SKM-1 treated with dmso at 0.1 percent for 144 hours (cell line): ENCODE measurements around the gene RBSN.
A peak's percentile ranks its signal among the peaks of the same experiment; 100 is the strongest.
"Not testable (repeated sequence)": the region's sequence is repeated elsewhere in the genome, so short reads cannot be mapped to it uniquely, and the experiment has no call there.

Source experiments
- DNase-seq: peaks from one replicate; lab custom pipeline; 2025; ENCODE audit not compliant: unreplicated experiment; lab: John Stamatoyannopoulos, UW

The RBSN gene

DNA sequence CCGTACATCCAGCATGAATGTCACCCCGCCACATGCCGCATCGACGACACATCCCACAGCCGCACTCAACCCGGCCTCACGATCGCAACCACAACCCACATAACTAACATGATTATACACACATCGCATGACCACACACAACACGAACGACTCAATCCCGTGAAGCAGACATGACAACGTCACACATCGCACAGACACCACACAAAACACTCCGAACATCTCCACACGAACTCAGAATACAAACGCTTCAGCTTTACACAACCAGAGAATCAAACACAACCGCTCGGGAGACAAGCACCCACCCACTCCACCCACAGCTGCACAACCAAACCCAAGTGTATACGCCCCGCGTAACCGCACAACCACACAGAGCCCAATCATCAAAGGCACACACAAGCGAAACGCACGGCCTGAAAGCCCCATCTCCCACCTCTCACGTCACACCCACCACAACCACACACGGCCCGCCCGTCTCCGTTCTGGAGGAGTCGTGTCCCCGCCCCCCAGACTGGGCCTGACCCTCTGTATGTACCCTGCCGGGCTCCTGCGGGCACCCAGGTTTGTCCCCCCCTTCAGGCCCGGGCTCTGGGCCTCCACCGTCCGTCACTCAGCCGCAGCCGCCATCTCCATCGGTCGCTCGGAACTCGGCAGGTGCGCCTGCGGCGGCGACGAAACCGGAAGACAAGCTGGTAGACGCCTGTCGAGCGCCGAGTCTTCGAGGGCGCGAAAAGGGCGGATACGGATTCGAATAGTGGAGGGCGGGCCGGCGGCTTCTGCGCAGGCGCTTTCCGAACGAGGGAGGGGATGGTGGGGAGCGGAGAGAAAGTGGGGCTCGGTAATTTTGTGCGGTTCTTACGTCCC, at the start of gene RBSN:
TSS of gene RBSN (minus strand) at position 646 of the 861 bp plus-strand sequence. CDS start 3,028 bp downstream, outside the sequence.
- peak; percentile 94 for DNase-seq

DNA sequence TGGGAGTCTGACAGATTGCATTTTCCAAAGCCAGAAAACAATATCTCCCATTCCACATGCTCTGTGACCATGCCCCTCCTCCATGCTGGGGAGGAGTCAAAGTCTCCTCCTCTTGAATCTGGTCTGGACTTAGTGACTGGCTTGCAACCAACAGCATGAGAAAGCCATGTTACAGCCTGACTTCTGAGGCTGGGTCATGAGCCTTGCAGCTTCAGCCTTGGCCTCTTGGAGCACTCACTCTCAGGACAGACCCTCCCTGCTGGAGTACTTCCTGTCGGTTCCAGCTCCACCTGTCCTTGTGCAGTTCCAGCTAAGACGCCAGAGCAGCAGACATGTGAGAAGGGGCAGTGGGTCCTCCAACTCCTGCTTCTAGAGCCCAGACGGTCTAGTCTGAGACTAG, 49.7 kb upstream of the RBSN start:
- DNase-seq, result no peak

DNA sequence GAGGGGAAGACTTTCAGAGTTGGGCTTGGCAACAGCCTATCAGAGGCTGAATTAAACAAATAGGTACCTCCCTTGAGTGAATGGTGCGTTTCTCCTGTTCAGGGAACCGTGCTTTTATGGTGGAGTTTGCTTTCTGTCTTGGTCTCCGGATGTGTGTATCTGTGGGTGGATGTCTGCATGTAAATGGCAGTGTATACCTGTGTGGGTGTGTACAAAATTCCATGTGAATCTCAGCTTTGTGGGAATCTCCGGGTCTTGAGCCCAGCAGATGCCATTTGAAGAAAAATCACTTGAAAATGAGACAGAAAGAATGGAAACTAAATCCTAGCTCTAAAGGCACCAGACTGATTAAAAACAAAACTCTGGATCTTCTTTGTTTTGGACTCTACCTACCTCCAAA, 37.9 kb upstream of the RBSN start:
- not testable (repeated sequence) for DNase-seq

GRCh38 chr3:15134968-15135367, 36.0 kb upstream of the RBSN start:
- DNase-seq, result not testable (repeated sequence)

DNA sequence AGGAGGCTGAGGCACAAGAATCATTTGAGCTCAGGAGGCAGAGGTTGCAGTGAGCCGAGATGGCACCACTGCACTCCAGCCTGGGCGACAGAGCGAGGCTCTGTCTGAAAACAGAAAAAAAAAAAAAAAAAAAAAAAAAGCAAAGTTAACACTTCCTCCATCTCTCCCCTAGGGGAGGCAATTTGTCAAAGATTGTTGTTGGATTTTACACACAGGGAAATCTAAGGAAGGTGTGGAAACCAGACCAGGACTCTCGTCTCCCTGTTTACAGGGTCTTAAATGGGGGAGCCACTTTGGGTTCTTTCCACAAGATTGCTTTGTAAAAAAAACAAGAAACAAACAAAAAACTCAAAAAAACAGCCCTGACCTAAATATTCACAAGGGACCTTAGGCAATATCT, 29.5 kb upstream of the RBSN start:
- not testable (repeated sequence) for DNase-seq

DNA sequence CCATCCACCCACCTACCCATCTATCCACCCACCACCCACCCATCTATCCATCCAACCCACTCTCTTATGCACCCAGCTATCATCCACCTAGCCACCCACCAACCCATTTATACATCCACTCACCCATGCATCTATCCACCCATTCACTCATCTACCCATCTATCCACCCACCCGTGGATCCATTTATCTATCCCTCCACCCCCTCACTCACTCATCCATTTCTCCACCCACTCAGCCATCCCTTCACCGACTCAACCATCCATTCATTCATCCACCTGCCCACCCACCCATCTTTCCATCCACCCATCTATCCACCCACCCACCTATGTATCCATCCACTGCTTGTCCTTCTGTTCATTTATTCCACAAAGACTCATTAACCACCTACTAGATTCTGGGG, 28.0 kb upstream of the RBSN start:
- DNase-seq, result not testable (repeated sequence)

- no peak for DNase-seq
Observed at GRCh38 chr3:15122398-15122797, 23.4 kb upstream of the RBSN start.

- no peak for DNase-seq
Observed at GRCh38 chr3:15121936-15122335, 23.0 kb upstream of the RBSN start.

GRCh38 chr3:15120986-15121385, 22.0 kb upstream of the RBSN start:
- no peak for DNase-seq

- DNase-seq, result no peak
Observed at GRCh38 chr3:15117011-15117410, 18.1 kb upstream of the RBSN start.

GRCh38 chr3:15116032-15116669, 17.2 kb upstream of the RBSN start:
- DNase-seq, result no peak

DNA sequence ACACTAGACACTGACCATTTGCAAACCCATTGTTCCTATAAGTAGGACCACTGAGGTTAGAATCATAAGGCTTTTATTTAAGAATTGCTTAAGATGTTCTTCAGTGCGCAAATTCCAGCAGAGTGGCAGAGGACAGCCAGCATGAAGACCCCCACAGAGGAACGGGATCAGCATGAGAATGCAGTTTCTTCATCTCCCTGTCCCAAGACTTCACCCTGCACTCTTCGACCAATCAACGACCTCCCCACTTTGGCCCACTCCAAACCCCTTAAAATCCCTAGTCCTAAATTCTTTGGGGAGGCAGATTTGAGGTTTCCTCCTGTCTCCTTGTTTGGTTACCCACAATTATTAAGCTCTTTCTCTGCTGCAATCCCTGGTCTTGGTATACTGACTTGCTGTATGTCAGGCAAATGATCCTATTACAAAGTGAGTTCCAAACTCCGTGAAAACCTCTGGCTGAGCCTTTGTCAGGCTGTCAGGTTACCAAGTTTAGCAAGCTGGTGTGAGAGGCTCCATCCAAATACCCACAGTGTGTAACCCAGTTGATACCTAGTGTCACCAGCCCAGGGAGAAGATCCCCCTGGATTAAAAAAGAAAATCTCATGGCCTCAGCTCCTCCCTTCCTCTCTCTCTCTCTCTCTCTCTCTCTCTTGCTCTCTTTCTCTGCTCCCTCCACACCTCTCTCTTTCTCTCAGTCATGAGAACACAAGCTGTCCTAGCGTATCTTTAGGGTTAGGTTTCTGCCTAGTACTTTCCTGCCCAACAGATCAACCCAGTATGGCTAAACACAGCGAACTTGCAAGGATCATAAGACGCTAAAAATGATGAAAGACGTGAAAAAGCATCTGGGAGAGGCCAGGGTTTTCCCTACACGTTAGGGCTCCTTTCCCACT, 15.8 kb upstream of the RBSN start:
- DNase-seq, result no peak

GRCh38 chr3:15113884-15114283, 14.9 kb upstream of the RBSN start:
- DNase-seq, result no peak

DNA sequence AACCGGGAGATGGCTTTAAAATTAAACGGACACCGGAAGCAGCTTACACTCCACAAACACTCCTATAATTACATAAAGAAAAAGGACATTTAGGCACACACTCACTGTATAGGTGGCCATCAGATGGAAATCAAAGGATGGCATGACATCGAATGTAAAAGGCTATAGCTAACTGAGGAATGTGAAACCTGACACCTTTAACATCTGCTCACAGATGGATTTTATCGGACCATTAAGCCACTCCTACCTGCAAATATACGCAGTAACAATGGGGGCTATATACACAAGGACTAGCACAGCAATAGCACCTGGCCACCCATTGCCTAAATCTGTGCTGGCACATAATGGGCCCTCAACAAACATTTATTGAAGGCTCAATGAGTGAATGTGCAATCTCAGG, 14.5 kb upstream of the RBSN start:
- no peak for DNase-seq

DNA sequence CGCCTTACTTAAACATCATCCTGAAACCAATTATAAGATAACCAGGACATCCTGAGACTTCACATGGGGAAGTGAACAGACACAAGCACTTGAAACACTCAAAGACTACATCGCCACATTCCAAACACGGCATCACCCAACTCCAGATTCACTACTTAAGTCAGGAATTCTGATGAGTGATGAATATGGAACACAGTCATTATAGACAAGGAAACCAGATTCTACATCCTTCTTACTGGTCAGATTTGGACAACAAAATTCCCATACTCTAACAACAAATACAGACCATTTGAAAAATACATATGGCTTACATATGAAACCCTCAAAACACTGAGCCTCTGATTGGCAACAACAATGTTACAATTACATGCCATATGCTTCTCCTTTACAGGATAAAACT, 13.1 kb upstream of the RBSN start:
- DNase-seq, result no peak

DNA sequence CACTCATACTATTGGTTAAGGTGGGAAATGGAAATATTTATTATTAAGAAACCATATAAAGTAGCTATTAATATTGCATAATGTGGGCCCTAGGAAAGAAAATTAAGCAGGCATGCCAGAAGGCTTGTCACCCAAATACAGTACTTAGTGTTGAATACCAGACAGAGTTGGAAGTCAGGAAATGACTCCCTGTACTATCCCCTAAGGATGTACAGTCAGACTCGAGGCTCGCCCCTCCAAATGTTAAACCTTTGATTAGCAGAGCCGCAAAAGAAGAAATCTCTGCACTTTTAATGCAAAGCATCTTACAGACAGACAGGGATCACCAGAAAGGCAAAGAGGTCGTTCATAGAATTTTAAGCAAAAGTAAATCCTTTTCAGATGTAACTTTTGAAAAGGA, 11.3 kb upstream of the RBSN start:
- no peak for DNase-seq

- no peak for DNase-seq
Observed at GRCh38 chr3:15108869-15109268, 9.9 kb upstream of the RBSN start.

DNA sequence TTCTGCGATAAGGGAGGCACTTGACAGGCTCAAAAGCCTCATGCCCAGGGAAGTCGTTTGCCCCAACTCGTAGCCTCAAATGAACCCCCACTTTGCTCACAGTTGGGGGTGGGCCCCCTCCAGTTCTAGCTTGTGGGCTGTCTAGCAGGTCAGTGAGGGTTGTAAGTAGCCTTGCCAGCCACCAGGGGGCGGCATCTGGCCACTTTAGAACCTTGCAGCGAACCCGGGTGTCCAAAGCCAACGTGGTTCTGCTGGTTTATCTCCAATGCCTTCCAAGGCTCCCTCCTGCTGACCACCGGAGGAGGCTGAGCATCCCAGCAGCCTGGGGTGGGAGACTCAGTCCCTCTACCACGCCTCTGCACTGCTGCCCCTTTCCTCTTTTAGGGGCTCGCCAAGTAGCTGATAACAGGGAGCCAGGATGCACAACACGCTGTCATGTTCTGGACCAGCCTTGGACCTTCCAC, 9.2 kb upstream of the RBSN start:
- peak; percentile 73 for DNase-seq

DNA sequence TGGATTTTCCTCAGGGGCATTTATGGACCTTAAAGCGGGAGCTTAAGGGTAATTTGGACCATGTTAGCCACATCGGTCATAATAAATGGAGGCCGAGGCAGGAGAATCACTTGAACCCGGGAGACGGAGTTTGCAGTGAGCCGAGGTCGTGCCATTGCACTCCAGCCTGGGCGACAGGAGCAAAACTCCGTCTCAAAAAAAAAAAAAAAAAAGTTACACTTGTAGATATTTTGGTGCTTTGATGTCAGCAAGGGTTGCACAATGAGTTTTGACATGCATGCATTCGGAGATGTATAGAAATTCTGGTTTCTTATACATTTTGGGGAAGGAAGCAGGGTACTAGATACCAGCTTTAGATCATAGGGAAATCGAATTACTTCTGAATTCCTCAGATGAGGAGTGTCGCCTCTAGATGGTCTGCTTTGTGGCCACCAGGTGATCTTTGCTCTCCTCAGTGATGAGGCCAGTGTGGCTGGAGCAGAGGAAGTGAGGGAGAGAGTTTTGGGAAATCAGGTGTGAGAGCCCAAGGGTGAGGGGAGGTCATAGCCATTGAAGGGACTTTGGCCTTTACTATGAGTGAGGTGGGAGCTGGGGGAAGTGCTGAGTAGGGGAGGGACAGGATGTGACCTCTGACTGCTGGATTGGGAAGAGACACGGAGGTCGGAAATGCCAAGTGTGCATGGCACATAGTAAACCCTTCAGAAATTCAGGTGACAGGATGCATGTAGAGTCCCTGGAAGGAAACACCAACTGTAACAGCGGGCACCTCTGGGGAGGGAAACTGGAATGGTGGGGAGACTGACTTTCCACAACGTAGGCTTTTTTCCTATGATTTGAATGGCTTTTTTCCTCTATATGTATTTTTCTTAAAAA, 8.4 kb upstream of the RBSN start:
- no peak for DNase-seq

- DNase-seq, result no peak
Observed at GRCh38 chr3:15102836-15103235, 3.9 kb upstream of the RBSN start.
